IMR-90 (cell line): ENCODE results near the gene SNX33. TPM values are rescaled to one million over a fixed set of nuclear protein-coding genes. Genes with fewer than 3 reads are reported as not detected.
"Not testable (repeated sequence)": the region's sequence is repeated elsewhere in the genome, so short reads cannot be mapped to it uniquely, and the experiment has no call there.

Experiments
- ATAC-seq: fragments of 200-7000 bp; cut with Tn5 transposase; 2 replicates; pipeline ENCODE4 v1.9.1; 2020; ENCODE audit warnings: low read depth, mild to moderate bottlenecking, moderate library complexity
- BruUV-seq: library from RNA; stranded (reverse); fragments of 400-500 nt; replicated peaks from 2 replicates; lab custom pipeline; 2021; lab: Mats Ljungman, UMichigan
- CTCF ChIA-PET: fragments of 300-600 bp; formaldehyde crosslinking; extraction: SDS; loops from one replicate; lab custom pipeline; 2021; ENCODE audit warnings: antibody characterized with exemption; lab: Yijun Ruan, JAX
- POLR2A ChIA-PET: fragments of 300-600 bp; sonication (Branson Sonifier 250); formaldehyde crosslinking; loops from one replicate; lab custom pipeline; 2022; ENCODE audit warnings: antibody characterized with exemption; ENCODE audit not compliant: unreplicated experiment; lab: Charles Lee
- DNase-seq: peaks from one replicate; pipeline ENCODE4 v3.0.0; 2013
- H2AFZ ChIP-seq: replicated peaks from 2 replicates; pipeline ENCODE3; 2013; ENCODE audit warnings: low read length, mild to moderate bottlenecking; ENCODE audit not compliant: poor library complexity
- H2AK5ac ChIP-seq: 2 replicates; pipeline ENCODE4 v1.6.1; 2013; ENCODE audit warnings: low read depth, low read length, inconsistent platforms
- H2AK9ac ChIP-seq: replicated peaks from 2 replicates; pipeline ENCODE3; 2013; ENCODE audit warnings: mild to moderate bottlenecking, low read depth, low read length, moderate library complexity; ENCODE audit not compliant: poor library complexity
- H2BK120ac ChIP-seq: 2 replicates; pipeline ENCODE4 v1.6.1; 2013; ENCODE audit warnings: low read depth, low read length, inconsistent platforms
- H2BK15ac ChIP-seq: 3 replicates; pipeline ENCODE4 v1.6.1; 2013; ENCODE audit warnings: low read depth, low read length, inconsistent platforms
- H2BK20ac ChIP-seq: 2 replicates; pipeline ENCODE4 v1.6.1; 2013; ENCODE audit warnings: low read depth, mild to moderate bottlenecking, inconsistent platforms, low read length, moderate library complexity
- H2BK5ac ChIP-seq: 2 replicates; pipeline ENCODE4 v1.6.1; 2013; ENCODE audit warnings: mild to moderate bottlenecking, low read depth, low read length, inconsistent platforms; ENCODE audit not compliant: poor library complexity, severe bottlenecking
- H3K14ac ChIP-seq: replicated peaks from 2 replicates; pipeline ENCODE4 v1.6.1; 2013; ENCODE audit warnings: low read depth, low read length, inconsistent platforms
- H3K18ac ChIP-seq: 2 replicates; pipeline ENCODE4 v1.6.1; 2013; ENCODE audit warnings: low read depth, low read length, control low read depth
- H3K23ac ChIP-seq: 2 replicates; pipeline ENCODE4 v1.6.1; 2013; ENCODE audit warnings: low read depth, low read length, inconsistent platforms
- H3K27ac ChIP-seq: 2 replicates; pipeline ENCODE4 v1.5.1; 2013; ENCODE audit warnings: mild to moderate bottlenecking, control low read depth, low read length; ENCODE audit not compliant: insufficient read depth
- H3K27me3 ChIP-seq: 2 replicates; pipeline ENCODE4 v1.6.1; 2013; ENCODE audit warnings: low read length; ENCODE audit not compliant: control insufficient read depth, insufficient read depth
- H3K36me3 ChIP-seq: 2 replicates; pipeline ENCODE4 v1.6.1; 2013; ENCODE audit warnings: low read length, mixed read lengths; ENCODE audit not compliant: control insufficient read depth, insufficient read depth
- H3K4ac ChIP-seq: 2 replicates; pipeline ENCODE4 v1.6.1; 2013; ENCODE audit warnings: low read depth, low read length, inconsistent platforms
- H3K4me1 ChIP-seq: 2 replicates; pipeline ENCODE4 v1.6.1; 2013; ENCODE audit warnings: low read length, mixed read lengths; ENCODE audit not compliant: control insufficient read depth, insufficient read depth
- H3K4me2 ChIP-seq: 2 replicates; pipeline ENCODE4 v1.6.1; 2013; ENCODE audit warnings: low read depth, mild to moderate bottlenecking, control low read depth, low read length, moderate library complexity
- H3K4me3 ChIP-seq: 2 replicates; pipeline ENCODE4 v1.5.1; 2013; ENCODE audit warnings: low read depth, mild to moderate bottlenecking, control low read depth, low read length, moderate library complexity; ENCODE audit not compliant: insufficient read depth
- H3K56ac ChIP-seq: 2 replicates; pipeline ENCODE4 v1.6.1; 2013; ENCODE audit warnings: low read length, inconsistent platforms; ENCODE audit not compliant: insufficient read depth; ENCODE audit errors: extremely low read depth
- H3K79me1 ChIP-seq, 2 experiments: 2 replicates each; pipeline ENCODE4 v1.6.1; 2013; ENCODE audit warnings: low read length in 2 of 2, inconsistent platforms in 1 of 2, low read depth in 1 of 2
- H3K9ac ChIP-seq: 2 replicates; pipeline ENCODE4 v1.6.1; 2013; ENCODE audit warnings: low read depth, low read length, control low read depth
- H3K9me1 ChIP-seq: 2 replicates; pipeline ENCODE4 v1.6.1; 2013; ENCODE audit warnings: low read length, inconsistent platforms; ENCODE audit not compliant: insufficient read depth
- H3K9me3 ChIP-seq: 2 replicates; pipeline ENCODE4 v1.6.1; 2013; ENCODE audit warnings: low read length; ENCODE audit not compliant: control insufficient read depth, insufficient read depth
- H4K20me1 ChIP-seq: 2 replicates; pipeline ENCODE4 v1.6.1; 2013; ENCODE audit warnings: low read length, inconsistent platforms; ENCODE audit not compliant: insufficient read depth
- H4K5ac ChIP-seq: 2 replicates; pipeline ENCODE4 v1.6.1; 2013; ENCODE audit warnings: mild to moderate bottlenecking, low read depth, low read length, control low read depth
- H4K8ac ChIP-seq, 2 experiments: 2 replicates each; pipeline ENCODE4 v1.6.1; 2013; ENCODE audit warnings: low read depth in 2 of 2, low read length in 2 of 2, control low read depth in 1 of 2, inconsistent platforms in 1 of 2
- H4K91ac ChIP-seq: 2 replicates; pipeline ENCODE4 v1.6.1; 2013; ENCODE audit warnings: low read depth, low read length, inconsistent platforms; ENCODE audit not compliant: insufficient read depth
- NFE2L2 ChIP-seq: fragments of 150-350 bp; IDR thresholded peaks from 2 replicates; pipeline ENCODE4 v1.6.1; 2016; ENCODE audit warnings: low read depth, mild to moderate bottlenecking, low read length
- WGBS, 2 experiments: methylation state at CpG; one replicate each; pipeline versions ENCODE4 v1.1.5 to v1.1.7; 2013; ENCODE audit warnings: missing lambda C conversion rate in 2 of 2; ENCODE audit not compliant: insufficient read length in 1 of 2; ENCODE audit errors: extremely low coverage in 2 of 2; 5-methylcytosine and 5-hydroxymethylcytosine counted together
- dilution Hi-C: fragments of 300-500 bp; cut with HindIII; formaldehyde crosslinking; loops from one replicate; pipeline ENCODE4 v1.14.3; 2018; ENCODE audit warnings: low sequenced_read_pairs; ENCODE audit not compliant: unreplicated experiment
- in situ Hi-C: fragments of 300-500 bp; cut with MboI; formaldehyde crosslinking; loops from 3 replicates; pipeline ENCODE4 v1.14.3; 2019; ENCODE audit warnings: low sequenced_read_pairs, inconsistent platforms, mixed read lengths
- intact Hi-C: fragments of 100-400 bp; cut with micrococcal nuclease; formaldehyde crosslinking; loops from 2 replicates; pipeline ENCODE4 v1.10.0; 2022
- polyA plus RNA-seq, 3 experiments: library from polyadenylated mRNA; depleted of rRNA; stranded (reverse); fragments of >200 nt; gene quantifications; 2 replicates each; pipeline ENCODE4 v1.2.3, GENCODE V29; 2012; ENCODE audit warnings: low replicate concordance in 1 of 3
- total RNA-seq: library from RNA; depleted of rRNA; stranded (reverse); fragments of >200 nt; gene quantifications from 2 replicates; pipeline ENCODE4 v1.2.3, GENCODE V29; 2012
- TF ChIP-seq, protein P1 (sequence below): fragments of 150-350 bp; IDR thresholded peaks from 2 replicates; pipeline ENCODE4 v1.6.1; 2016; ENCODE audit warnings: low read depth, mild to moderate bottlenecking, low read length, moderate library complexity, borderline replicate concordance

SNX33 gene
- total and polyA plus RNA-seq, 2 of the 4 experiments (the other 2 are of a cell fraction), result 12.7 to 14.6 TPM

- DNase-seq, result no peak
- in situ Hi-C loops, result no loop called here
Measured at GRCh38 chr15:75631935-75632334, 15.8 kb upstream of the SNX33 start.

DNA sequence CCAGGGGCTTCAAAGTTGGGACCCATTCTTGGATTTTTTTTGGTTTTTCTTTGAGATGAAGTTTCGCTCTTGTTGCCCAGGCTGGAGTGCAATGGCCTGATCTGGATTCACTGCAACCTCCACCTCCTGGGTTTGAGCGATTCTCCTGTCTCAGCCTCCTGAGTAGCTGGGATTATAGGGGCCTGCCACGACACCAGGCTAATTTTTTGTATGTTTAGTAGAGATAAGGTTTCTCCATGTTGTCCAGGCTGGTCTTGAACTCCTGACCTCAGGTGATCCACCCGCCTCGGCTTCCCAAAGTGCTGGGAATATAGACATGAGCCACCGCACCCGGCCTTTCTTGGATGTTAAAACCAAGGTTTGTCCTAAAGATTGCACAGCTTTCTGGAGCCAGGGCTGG, 13.8 kb upstream of the SNX33 start:
- H2BK20ac ChIP-seq, CTCF ChIA-PET, dilution Hi-C loops, H4K5ac ChIP-seq, H3K27ac ChIP-seq, intact Hi-C loops, POLR2A ChIA-PET, H3K9me1 ChIP-seq, BruUV-seq, H2BK120ac ChIP-seq, H3K9me3 ChIP-seq, H3K4ac ChIP-seq, H3K14ac ChIP-seq, H4K8ac ChIP-seq, H2BK15ac ChIP-seq, H3K4me3 ChIP-seq, H3K56ac ChIP-seq, H2AK9ac ChIP-seq, H3K27me3 ChIP-seq, H2AFZ ChIP-seq, H3K18ac ChIP-seq, H3K23ac ChIP-seq, H3K4me2 ChIP-seq, H3K4me1 ChIP-seq, H4K91ac ChIP-seq, in situ Hi-C loops, DNase-seq, H3K36me3 ChIP-seq, H2BK5ac ChIP-seq, H3K9ac ChIP-seq, ATAC-seq, H2AK5ac ChIP-seq: not testable (repeated sequence)
- Histone ChIP-seq H4K20me1 (peaks cover 17% of the 10 kb centered on the region), H3K79me1 (peaks cover 8 to 31% of the 10 kb centered on the region in 2 experiments)
- WGBS, 2 experiments, result no CpG with 5 or more reads among the region's 7 CpGs

More at GRCh38 chr15:75631935-75632334, 15.8 kb upstream of the SNX33 start:
- no peak overlapping the region for H3K4me3 ChIP-seq
- intact Hi-C loops (no loop called here), dilution Hi-C loops (no loop called here)
- no peak overlapping the region for H4K91ac ChIP-seq
- POLR2A ChIA-PET, result no interaction called here
- no peaks in the 10 kb centered on the region for H3K9me3 ChIP-seq
- H3K23ac ChIP-seq, result no peak overlapping the region
- peaks cover 4 to 15% of the 10 kb centered on the region in 2 experiments; a peak in 3 of 4 replicates for H3K79me1 ChIP-seq
- H3K4ac ChIP-seq, result no peak overlapping the region
- H3K9me1 ChIP-seq, result no peaks in the 10 kb centered on the region
- no peaks in the 10 kb centered on the region for H4K20me1 ChIP-seq
- H3K36me3 ChIP-seq, result no peaks in the 10 kb centered on the region
- H3K27ac ChIP-seq, result no peak overlapping the region
- no peak overlapping the region for H2BK5ac ChIP-seq
- no peak overlapping the region for H3K4me2 ChIP-seq
- H2AK9ac ChIP-seq, result no peak overlapping the region
- BruUV-seq, result no TSS peak
- H2BK15ac ChIP-seq, result no peak overlapping the region
- no peak overlapping the region for H4K8ac ChIP-seq
- no peak overlapping the region for H2BK120ac ChIP-seq
- no peak overlapping the region for H3K56ac ChIP-seq
- CTCF ChIA-PET, result no interaction called here
- no peak overlapping the region for H2AK5ac ChIP-seq
- H2AFZ ChIP-seq, result no peak overlapping the region
- no peak overlapping the region for H2BK20ac ChIP-seq
- H3K4me1 ChIP-seq, result no peaks in the 10 kb centered on the region
- no peaks in the 10 kb centered on the region for H3K27me3 ChIP-seq
- H3K9ac ChIP-seq, result no peak overlapping the region
- no peak for TF ChIP-seq NFE2L2
- TF ChIP-seq, protein P1, sequence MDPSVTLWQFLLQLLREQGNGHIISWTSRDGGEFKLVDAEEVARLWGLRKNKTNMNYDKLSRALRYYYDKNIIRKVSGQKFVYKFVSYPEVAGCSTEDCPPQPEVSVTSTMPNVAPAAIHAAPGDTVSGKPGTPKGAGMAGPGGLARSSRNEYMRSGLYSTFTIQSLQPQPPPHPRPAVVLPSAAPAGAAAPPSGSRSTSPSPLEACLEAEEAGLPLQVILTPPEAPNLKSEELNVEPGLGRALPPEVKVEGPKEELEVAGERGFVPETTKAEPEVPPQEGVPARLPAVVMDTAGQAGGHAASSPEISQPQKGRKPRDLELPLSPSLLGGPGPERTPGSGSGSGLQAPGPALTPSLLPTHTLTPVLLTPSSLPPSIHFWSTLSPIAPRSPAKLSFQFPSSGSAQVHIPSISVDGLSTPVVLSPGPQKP, result no peak
- H3K18ac ChIP-seq, result no peak overlapping the region
- H4K5ac ChIP-seq, result no peak overlapping the region
- no peak overlapping the region for H3K14ac ChIP-seq
- no peak for ATAC-seq
